Tibial artery (tissue), 4 donors: ENCODE data around the gene AIF1.

ENCODE experiments used
- DNase-seq, 2 donors: peaks; one replicate each; pipeline ENCODE4 v3.0.0-alpha.2; 2019
- H3K27ac ChIP-seq, 2 donors: fragments of 200-600 bp; sonication (generic) in 1 of 2; 1 replicate in 1 of 2; 2 replicates in 1 of 2; pipeline ENCODE4 v1.5.1; 2018 to 2019; ENCODE audit warnings: mild to moderate bottlenecking in 1 of 2
- H3K27me3 ChIP-seq, 2 donors: fragments of 200-600 bp; sonication (generic) in 1 of 2; one replicate each; pipeline versions ENCODE4 v1.5.1 to v1.6.0; 2016 to 2019
- H3K36me3 ChIP-seq, 3 donors: fragments of 200-600 bp; sonication (generic) in 2 of 3; one replicate each; pipeline ENCODE4 v1.5.1; 2016 to 2019; ENCODE audit warnings: mild to moderate bottlenecking in 2 of 3
- H3K4me1 ChIP-seq, 4 donors: fragments of 200-600 bp; sonication (generic) in 2 of 4; 1 replicate in 3 of 4; 2 replicates in 1 of 4; pipeline ENCODE4 v1.5.1; 2016 to 2019
- H3K4me3 ChIP-seq, 2 donors: fragments of 200-600 bp; sonication (generic) in 1 of 2; 1 replicate in 1 of 2; 2 replicates in 1 of 2; pipeline ENCODE4 v1.5.1; 2018 to 2019; ENCODE audit warnings: mild to moderate bottlenecking in 2 of 2
- H3K9me3 ChIP-seq, 3 donors: fragments of 200-600 bp; sonication (generic) in 1 of 3; one replicate each; pipeline ENCODE4 v1.5.1; 2016 to 2019
- CTCF ChIP-seq, 2 experiments: fragments of 200-600 bp in 1 of 2; fragments of 450-650 bp in 1 of 2; IDR thresholded peaks; one replicate each; pipeline ENCODE4 v1.5.1; 2017 to 2019; ENCODE audit warnings: antibody characterized with exemption in 2 of 2, mild to moderate bottlenecking in 1 of 2, moderate library complexity in 1 of 2
- intact Hi-C: fragments of 100-400 bp; cut with DNase I; formaldehyde crosslinking; loops from one replicate; pipeline ENCODE4 v1.15.0; 2023; ENCODE audit warnings: low total_unique reads

The AIF1 gene

GRCh38 chr6:31655349-31656237, 40.6 kb downstream of the AIF1 start, which contains the start of gene APOM:
APOM (plus strand) TSS chr6:31655894; CDS start chr6:31655967, 73 bp downstream.
- Histone ChIP-seq H3K9me3 (no peaks in the 10 kb centered on the region), H3K4me3 (no peak within 1 kb of the TSS), H3K36me3 (peaks cover 4 to 42% (median 11%) of the 10 kb centered on the region in 3 donors), H3K4me1 (peaks cover 6 to 60% (median 41%) of the 10 kb centered on the region in 4 donors), H3K27ac (no peak within 1 kb of the TSS), H3K27me3 (no peaks in the 10 kb centered on the region)
- TF ChIP-seq CTCF (IDR thresholded peaks at IDR 0.05) = no peak
- DNase-seq = no peak
- intact Hi-C loops = no loop called here

GRCh38 chr6:31657406-31658157, 42.5 kb downstream of the AIF1 start:
- Histone ChIP-seq H3K9me3 (no peaks in the 10 kb centered on the region), H3K27ac (peak overlapping the region in 1 of 2 donors; percentile 35)
- intact Hi-C loops = no loop called here

GRCh38 chr6:31658158-31658688, 43.2 kb downstream of the AIF1 start:
- Histone ChIP-seq H3K9me3 (no peaks in the 10 kb centered on the region), H3K4me3 (no peak overlapping the region), H3K27me3 (no peaks in the 10 kb centered on the region), H3K36me3 (peaks cover 4 to 50% (median 24%) of the 10 kb centered on the region in 3 donors), H3K4me1 (peaks cover 6 to 68% (median 47%) of the 10 kb centered on the region in 4 donors), H3K27ac (peak overlapping the region in 1 of 2 donors; percentile 35)
- DNase-seq = no peak
- no peak for TF ChIP-seq CTCF (IDR thresholded peaks at IDR 0.05)
- intact Hi-C loops = no loop called here

More at GRCh38 chr6:31657406-31658157, 42.5 kb downstream of the AIF1 start:
- Histone ChIP-seq H3K36me3 (peaks cover 4 to 49% (median 22%) of the 10 kb centered on the region in 3 donors), H3K4me3 (no peak overlapping the region), H3K27me3 (no peaks in the 10 kb centered on the region), H3K4me1 (peaks cover 6 to 63% (median 42%) of the 10 kb centered on the region in 4 donors)
- DNase-seq = no peak
- TF ChIP-seq CTCF (IDR thresholded peaks at IDR 0.05) = no peak

GRCh38 chr6:31658983-31659648, 44.1 kb downstream of the AIF1 start:
- no peak for TF ChIP-seq CTCF (IDR thresholded peaks at IDR 0.05)
- H3K36me3 ChIP-seq = peaks cover 4 to 54% (median 24%) of the 10 kb centered on the region in 3 donors
- H3K4me1 ChIP-seq = peaks cover 6 to 72% (median 49%) of the 10 kb centered on the region in 4 donors
- H3K9me3 ChIP-seq = no peaks in the 10 kb centered on the region
- intact Hi-C loops = no loop called here
- H3K4me3 ChIP-seq = peak overlapping the region; percentile 67 to 68
- H3K27ac ChIP-seq = peak overlapping the region; percentile 78 to 81
- H3K27me3 ChIP-seq = no peaks in the 10 kb centered on the region
- DNase-seq = no peak
